ENCODE results near the gene DACH1.

DNA sequence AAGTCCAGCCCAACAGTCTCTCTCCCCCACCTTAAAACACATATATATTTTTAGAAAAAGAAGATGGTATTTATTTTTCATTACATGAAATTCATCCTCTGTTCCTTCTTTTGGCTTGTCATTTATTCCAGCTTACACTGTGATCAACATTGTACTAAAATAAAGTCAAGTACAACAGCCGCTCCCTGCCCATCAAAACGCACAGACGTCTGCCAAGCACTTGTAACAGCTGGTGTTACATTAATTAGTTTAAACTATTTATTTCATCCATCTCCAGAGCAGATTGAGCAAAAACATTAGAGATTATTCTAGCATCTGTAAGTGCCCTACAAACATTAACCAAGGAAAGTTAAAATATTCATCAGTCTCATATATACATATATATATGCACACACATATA lies 350.5 kb downstream of the DACH1 start:
- TF ChIP-seq, protein P1, sequence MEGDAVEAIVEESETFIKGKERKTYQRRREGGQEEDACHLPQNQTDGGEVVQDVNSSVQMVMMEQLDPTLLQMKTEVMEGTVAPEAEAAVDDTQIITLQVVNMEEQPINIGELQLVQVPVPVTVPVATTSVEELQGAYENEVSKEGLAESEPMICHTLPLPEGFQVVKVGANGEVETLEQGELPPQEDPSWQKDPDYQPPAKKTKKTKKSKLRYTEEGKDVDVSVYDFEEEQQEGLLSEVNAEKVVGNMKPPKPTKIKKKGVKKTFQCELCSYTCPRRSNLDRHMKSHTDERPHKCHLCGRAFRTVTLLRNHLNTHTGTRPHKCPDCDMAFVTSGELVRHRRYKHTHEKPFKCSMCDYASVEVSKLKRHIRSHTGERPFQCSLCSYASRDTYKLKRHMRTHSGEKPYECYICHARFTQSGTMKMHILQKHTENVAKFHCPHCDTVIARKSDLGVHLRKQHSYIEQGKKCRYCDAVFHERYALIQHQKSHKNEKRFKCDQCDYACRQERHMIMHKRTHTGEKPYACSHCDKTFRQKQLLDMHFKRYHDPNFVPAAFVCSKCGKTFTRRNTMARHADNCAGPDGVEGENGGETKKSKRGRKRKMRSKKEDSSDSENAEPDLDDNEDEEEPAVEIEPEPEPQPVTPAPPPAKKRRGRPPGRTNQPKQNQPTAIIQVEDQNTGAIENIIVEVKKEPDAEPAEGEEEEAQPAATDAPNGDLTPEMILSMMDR (IDR thresholded peaks at IDR 0.05; ENCODE audit: extremely low read depth in 1 of 2, insufficient read depth in 1 of 2, low read depth in 1 of 2, low read length in 2 of 2), result no peak
- TF ChIP-seq POLR2AphosphoS5 (IDR thresholded peaks at IDR 0.05; ENCODE audit: insufficient read depth, low read depth, low read length) (no peak), POLR2A (IDR thresholded peaks at IDR 0.05; ENCODE audit: low read depth, low read length) (no peak), EZH2 (IDR thresholded peaks at IDR 0.05; ENCODE audit: borderline replicate concordance, low read depth, low read length, severe bottlenecking) (no peak), GATA2 (IDR thresholded peaks at IDR 0.05; ENCODE audit: insufficient read depth, insufficient read length, low read depth, low read length) (no peak), JUN (IDR thresholded peaks at IDR 0.05; ENCODE audit: borderline replicate concordance, insufficient read depth, insufficient read length, low read depth) (no peak)

All from endothelial cell of umbilical vein (primary cell).